B cell (primary cell): ENCODE measurements around the gene KLF16. TPM values are rescaled to one million over a fixed set of nuclear protein-coding genes. Genes with fewer than 3 reads are reported as not detected.

Experiments
- ATAC-seq: fragments of 200-7000 bp; cut with Tn5 transposase; one replicate; pipeline ENCODE4 v1.10.0; 2021; ENCODE audit warnings: low read depth, mild to moderate bottlenecking, moderate number of reproducible peaks, moderate library complexity
- CTCF ChIA-PET: fragments of 350-600 bp; sonication (Branson Sonifier 250); formaldehyde crosslinking; loops from one replicate; lab custom pipeline; 2021; ENCODE audit warnings: antibody characterized with exemption, inconsistent platforms; lab: Charles Lee
- POLR2A ChIA-PET: fragments of 350-600 bp; sonication (Branson Sonifier 250); formaldehyde crosslinking; loops from one replicate; lab custom pipeline; 2021; ENCODE audit warnings: antibody characterized with exemption; lab: Charles Lee
- DNase-seq: peaks from one replicate; pipeline ENCODE4 v3.0.0; 2013
- H2AFZ ChIP-seq: 2 replicates; pipeline ENCODE4 v1.6.1; 2012; ENCODE audit warnings: mild to moderate bottlenecking, low read depth, low read length; ENCODE audit not compliant: insufficient read depth, poor library complexity, severe bottlenecking
- H3K27ac ChIP-seq, 2 donors: 1 replicate in 1 of 2; 2 replicates in 1 of 2; pipeline ENCODE4 v1.5.1; 2012 to 2013; ENCODE audit warnings: low read length in 2 of 2, mild to moderate bottlenecking in 2 of 2, moderate library complexity in 1 of 2
- H3K27me3 ChIP-seq, 4 experiments: fragments of 200-600 bp in 1 of 4; sonication (generic) in 1 of 4; replicated peaks in 1 of 4; 1 replicate in 2 of 4; 2 replicates in 2 of 4; pipeline versions ENCODE4 v1.6.1 to v1.7.0; 2013 to 2016; ENCODE audit warnings: low read length in 3 of 4, mild to moderate bottlenecking in 2 of 4, mixed read lengths in 1 of 4, moderate library complexity in 1 of 4; ENCODE audit not compliant: insufficient read depth in 4 of 4, control insufficient read depth in 3 of 4; ENCODE audit errors: control extremely low read depth in 1 of 4
- H3K36me3 ChIP-seq, 2 experiments: replicated peaks in 1 of 2; 1 replicate in 1 of 2; 2 replicates in 1 of 2; pipeline versions ENCODE4 v1.6.1 to v1.7.1; 2013; ENCODE audit warnings: low read length in 1 of 2; ENCODE audit not compliant: insufficient read depth in 2 of 2, control insufficient read depth in 1 of 2; ENCODE audit errors: control extremely low read depth in 1 of 2, extremely low read depth in 1 of 2
- H3K4me1 ChIP-seq, 2 donors: fragments of 200-600 bp in 1 of 2; sonication (generic) in 1 of 2; 1 replicate in 1 of 2; 2 replicates in 1 of 2; pipeline versions ENCODE4 v1.5.1 to v1.6.1; 2013 to 2017; ENCODE audit warnings: low read length in 2 of 2; ENCODE audit not compliant: control insufficient read depth in 2 of 2, insufficient read depth in 2 of 2
- H3K4me2 ChIP-seq: replicated peaks from 2 replicates; pipeline ENCODE3; 2012; ENCODE audit warnings: mild to moderate bottlenecking, low read depth, low read length; ENCODE audit not compliant: poor library complexity, severe bottlenecking
- H3K4me3 ChIP-seq, 5 experiments: fragments of 200-600 bp in 1 of 5; sonication (generic) in 1 of 5; 1 replicate in 3 of 5; 2 replicates in 2 of 5; pipeline versions ENCODE4 v1.5.1 to v1.7.0; 2011 to 2016; ENCODE audit warnings: low read length in 4 of 5, mild to moderate bottlenecking in 4 of 5, low read depth in 2 of 5, control low read depth in 1 of 5, moderate library complexity in 1 of 5; ENCODE audit not compliant: insufficient read depth in 1 of 5; ENCODE audit errors: control extremely low read depth in 1 of 5, extremely low read depth in 1 of 5
- H3K79me2 ChIP-seq: fragments of 200-600 bp; sonication (generic); one replicate; pipeline ENCODE4 v1.6.0; 2016; ENCODE audit warnings: low read length; ENCODE audit not compliant: control insufficient read depth, insufficient read depth
- H3K9ac ChIP-seq: fragments of 200-600 bp; sonication (generic); 2 replicates; pipeline ENCODE4 v1.6.1; 2017; ENCODE audit warnings: mild to moderate bottlenecking, low read length, moderate library complexity
- H3K9me3 ChIP-seq, 3 donors: one replicate each; pipeline versions ENCODE4 v1.6.1 to v1.7.1; 2013; ENCODE audit warnings: low read length in 2 of 3; ENCODE audit not compliant: control insufficient read depth in 2 of 3, insufficient read depth in 1 of 3; ENCODE audit errors: control extremely low read depth in 1 of 3
- H4K20me1 ChIP-seq: 2 replicates; pipeline ENCODE4 v1.6.0; 2012; ENCODE audit warnings: mild to moderate bottlenecking, low read length; ENCODE audit not compliant: insufficient read depth, control insufficient read depth, poor library complexity, severe bottlenecking
- H3K27ac Mint-ChIP-seq: one replicate; pipeline ENCODE4 v1.8.0; 2021; ENCODE audit warnings: mixed read lengths
- H3K27me3 Mint-ChIP-seq: one replicate; pipeline ENCODE4 v1.8.0; 2021; ENCODE audit warnings: mixed read lengths
- H3K4me1 Mint-ChIP-seq: one replicate; pipeline ENCODE4 v1.8.0; 2021; ENCODE audit warnings: mixed read lengths
- H3K4me3 Mint-ChIP-seq: one replicate; pipeline ENCODE4 v1.8.0; 2021; ENCODE audit warnings: mixed read lengths
- H3K9me3 Mint-ChIP-seq: one replicate; pipeline ENCODE4 v1.8.0; 2022; ENCODE audit warnings: mixed read lengths; ENCODE audit not compliant: insufficient read depth
- EZH2 ChIP-seq: IDR thresholded peaks from 2 replicates; pipeline ENCODE4 v1.6.1; 2012; ENCODE audit warnings: borderline replicate concordance, low read depth, mild to moderate bottlenecking, moderate library complexity, low read length; ENCODE audit not compliant: insufficient read depth, poor library complexity, severe bottlenecking
- WGBS: methylation state at CpG from one replicate; pipeline ENCODE4 v1.1.5; 2013; ENCODE audit warnings: missing lambda C conversion rate; ENCODE audit not compliant: insufficient coverage; 5-methylcytosine and 5-hydroxymethylcytosine counted together
- intact Hi-C: fragments of 100-400 bp; cut with micrococcal nuclease; formaldehyde crosslinking; loops from one replicate; pipeline ENCODE4 v1.10.0; 2022
- polyA plus RNA-seq: library from polyadenylated mRNA; depleted of rRNA; stranded (reverse); fragments of >200 nt; gene quantifications from 2 replicates; pipeline ENCODE4 v1.2.3, GENCODE V29; 2012
- total RNA-seq, 2 donors: library from RNA; stranded (reverse); fragments of 120-200 nt in 1 of 2; gene quantifications; 1 replicate in 1 of 2; 2 replicates in 1 of 2; pipeline versions ENCODE4 v1.2.3 to v1.2.4, GENCODE V29; 2013 to 2022
- TF ChIP-seq, protein P1 (sequence below): fragments of 200-600 bp; IDR thresholded peaks from one replicate; pipeline ENCODE4 v1.8.0; 2022; ENCODE audit warnings: antibody characterized with exemption, mild to moderate bottlenecking

KLF16 gene
- total and polyA plus RNA-seq, 2 donors (not counting 1 experiment from before 2014, with no cell fraction given) = 29.7 to 49.0 TPM

DNA sequence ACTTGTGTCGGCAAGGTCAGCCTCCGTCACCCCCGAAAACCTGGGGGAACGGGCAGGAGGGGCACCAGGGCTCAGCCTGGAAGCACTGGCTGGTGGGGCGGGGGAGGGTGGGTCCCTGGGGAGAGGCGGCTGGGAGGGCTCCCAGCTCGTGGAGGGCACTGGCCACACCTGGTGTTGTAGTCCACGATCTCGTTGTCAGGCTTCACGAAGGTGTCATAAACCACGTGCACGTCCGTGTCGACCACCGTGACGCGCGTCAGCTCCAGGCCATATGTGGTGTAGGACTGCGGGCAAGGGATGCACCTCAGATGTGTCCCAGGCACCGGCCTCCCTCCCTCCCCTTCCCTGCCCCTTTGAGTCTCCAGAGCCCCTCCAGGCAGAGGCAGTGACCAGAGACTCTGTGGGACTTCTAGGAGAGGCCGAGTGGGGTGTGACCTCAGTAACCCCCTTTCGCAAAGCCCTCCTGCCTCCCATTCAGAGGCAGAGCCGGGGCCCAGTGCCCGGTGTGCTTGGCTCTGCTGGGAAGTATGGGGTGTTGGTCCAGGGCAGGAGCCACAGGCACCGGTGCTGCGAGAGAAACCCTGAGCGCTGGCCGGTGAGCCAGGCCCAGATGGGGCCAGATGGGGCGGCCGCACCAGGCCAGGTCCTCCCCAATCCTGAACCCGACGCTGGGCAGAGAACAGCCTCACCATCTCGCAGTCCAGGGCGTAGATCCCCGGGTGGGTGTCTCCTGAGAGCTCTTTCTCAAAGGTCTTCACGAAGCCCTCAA lies 46.7 kb downstream of the KLF16 start:
- Histone ChIP-seq H3K4me3 (no peak overlapping the region), H3K27me3 (no peaks in the 10 kb centered on the region), H3K36me3 (peaks cover 0 to 55% of the 10 kb centered on the region in 2 experiments), H3K79me2 (peaks cover 5% of the 10 kb centered on the region), H4K20me1 (peaks cover 48% of the 10 kb centered on the region), H3K9ac (no peak overlapping the region), H3K4me1 (peaks cover 9 to 16% of the 10 kb centered on the region in 2 donors), H2AFZ (no peak overlapping the region), H3K9me3 (peaks cover 0 to 5% (median 0%) of the 10 kb centered on the region in 3 donors), H3K27ac (no peak overlapping the region), H3K4me2 (no peak overlapping the region)
- no peak overlapping the region for H3K27ac Mint-ChIP-seq
- POLR2A ChIA-PET = no interaction called here
- DNase-seq = no peak
- H3K4me3 Mint-ChIP-seq = no peak overlapping the region
- CTCF ChIA-PET = no interaction called here
- H3K9me3 Mint-ChIP-seq = no peaks in the 10 kb centered on the region
- WGBS = 94% methylated on average over 30 of the region's 36 CpGs
- H3K27me3 Mint-ChIP-seq = no peaks in the 10 kb centered on the region
- TF ChIP-seq, protein P1, sequence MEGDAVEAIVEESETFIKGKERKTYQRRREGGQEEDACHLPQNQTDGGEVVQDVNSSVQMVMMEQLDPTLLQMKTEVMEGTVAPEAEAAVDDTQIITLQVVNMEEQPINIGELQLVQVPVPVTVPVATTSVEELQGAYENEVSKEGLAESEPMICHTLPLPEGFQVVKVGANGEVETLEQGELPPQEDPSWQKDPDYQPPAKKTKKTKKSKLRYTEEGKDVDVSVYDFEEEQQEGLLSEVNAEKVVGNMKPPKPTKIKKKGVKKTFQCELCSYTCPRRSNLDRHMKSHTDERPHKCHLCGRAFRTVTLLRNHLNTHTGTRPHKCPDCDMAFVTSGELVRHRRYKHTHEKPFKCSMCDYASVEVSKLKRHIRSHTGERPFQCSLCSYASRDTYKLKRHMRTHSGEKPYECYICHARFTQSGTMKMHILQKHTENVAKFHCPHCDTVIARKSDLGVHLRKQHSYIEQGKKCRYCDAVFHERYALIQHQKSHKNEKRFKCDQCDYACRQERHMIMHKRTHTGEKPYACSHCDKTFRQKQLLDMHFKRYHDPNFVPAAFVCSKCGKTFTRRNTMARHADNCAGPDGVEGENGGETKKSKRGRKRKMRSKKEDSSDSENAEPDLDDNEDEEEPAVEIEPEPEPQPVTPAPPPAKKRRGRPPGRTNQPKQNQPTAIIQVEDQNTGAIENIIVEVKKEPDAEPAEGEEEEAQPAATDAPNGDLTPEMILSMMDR = no peak
- TF ChIP-seq EZH2 = no peak
- no peak for ATAC-seq
- intact Hi-C loops = no loop called here
- H3K4me1 Mint-ChIP-seq = peaks cover 9% of the 10 kb centered on the region
